ENCODE measurements around the gene SORBS2.

The SORBS2 gene

GRCh38 chr4:185748901-185749390 lies 63.0 kb downstream of the SORBS2 start:
- Mint-ChIP-seq H3K27ac (no peak overlapping the region), H3K4me3 (no peak overlapping the region), H3K4me1 (ENCODE audit: low read depth) (no peaks in the 10 kb centered on the region), H3K36me3 (ENCODE audit: low read depth) (no peaks in the 10 kb centered on the region), H3K27me3 (peaks cover 7% of the 10 kb centered on the region), H3K9me3 (peaks cover 3% of the 10 kb centered on the region)

GRCh38 chr4:185745891-185746290 lies 66.1 kb downstream of the SORBS2 start:
- Mint-ChIP-seq H3K9me3 (no peaks in the 10 kb centered on the region), H3K27ac (no peak overlapping the region), H3K27me3 (peaks cover 3% of the 10 kb centered on the region), H3K4me3 (no peak overlapping the region), H3K4me1 (ENCODE audit: low read depth) (no peaks in the 10 kb centered on the region), H3K36me3 (ENCODE audit: low read depth) (no peaks in the 10 kb centered on the region)

- Mint-ChIP-seq H3K4me3 (no peak overlapping the region), H3K27me3 (peaks cover 3% of the 10 kb centered on the region), H3K9me3 (no peaks in the 10 kb centered on the region), H3K36me3 (ENCODE audit: low read depth) (no peaks in the 10 kb centered on the region), H3K27ac (no peak overlapping the region), H3K4me1 (ENCODE audit: low read depth) (no peaks in the 10 kb centered on the region)
These were observed 67.0 kb downstream of the SORBS2 start for GRCh38 chr4:185744946-185745345.

GRCh38 chr4:185744488-185744862 lies 67.5 kb downstream of the SORBS2 start:
- H3K27me3 Mint-ChIP-seq, result peaks cover 3% of the 10 kb centered on the region
- no peak overlapping the region for H3K27ac Mint-ChIP-seq
- H3K9me3 Mint-ChIP-seq, result no peaks in the 10 kb centered on the region
- no peaks in the 10 kb centered on the region for H3K36me3 Mint-ChIP-seq (ENCODE audit: low read depth)
- no peaks in the 10 kb centered on the region for H3K4me1 Mint-ChIP-seq (ENCODE audit: low read depth)
- H3K4me3 Mint-ChIP-seq, result no peak overlapping the region

- Mint-ChIP-seq H3K4me3 (no peak overlapping the region), H3K27me3 (peaks cover 3% of the 10 kb centered on the region), H3K27ac (no peak overlapping the region), H3K4me1 (ENCODE audit: low read depth) (no peaks in the 10 kb centered on the region), H3K9me3 (no peaks in the 10 kb centered on the region), H3K36me3 (ENCODE audit: low read depth) (no peaks in the 10 kb centered on the region)
These were observed 68.1 kb downstream of the SORBS2 start for GRCh38 chr4:185743722-185744487.

- Mint-ChIP-seq H3K36me3 (ENCODE audit: low read depth) (no peaks in the 10 kb centered on the region), H3K27me3 (peaks cover 3% of the 10 kb centered on the region), H3K4me3 (no peak overlapping the region), H3K4me1 (ENCODE audit: low read depth) (no peaks in the 10 kb centered on the region), H3K9me3 (no peaks in the 10 kb centered on the region), H3K27ac (no peak overlapping the region)
These were observed 69.2 kb downstream of the SORBS2 start for GRCh38 chr4:185742766-185743165.

GRCh38 chr4:185741795-185742194 lies 70.2 kb downstream of the SORBS2 start:
- Mint-ChIP-seq H3K4me3 (no peak overlapping the region), H3K9me3 (no peaks in the 10 kb centered on the region), H3K27ac (no peak overlapping the region), H3K36me3 (ENCODE audit: low read depth) (no peaks in the 10 kb centered on the region), H3K27me3 (peaks cover 3% of the 10 kb centered on the region), H3K4me1 (ENCODE audit: low read depth) (no peaks in the 10 kb centered on the region)

- no peaks in the 10 kb centered on the region for H3K36me3 Mint-ChIP-seq (ENCODE audit: low read depth)
- no peak overlapping the region for H3K27ac Mint-ChIP-seq
- H3K4me3 Mint-ChIP-seq, result no peak overlapping the region
- H3K27me3 Mint-ChIP-seq, result peaks cover 4% of the 10 kb centered on the region
- no peaks in the 10 kb centered on the region for H3K4me1 Mint-ChIP-seq (ENCODE audit: low read depth)
- no peaks in the 10 kb centered on the region for H3K9me3 Mint-ChIP-seq
These were observed 71.5 kb downstream of the SORBS2 start for GRCh38 chr4:185740471-185740873.

GRCh38 chr4:185738820-185739219 lies 73.2 kb downstream of the SORBS2 start:
- H3K9me3 Mint-ChIP-seq, result no peaks in the 10 kb centered on the region
- H3K36me3 Mint-ChIP-seq (ENCODE audit: low read depth), result no peaks in the 10 kb centered on the region

GRCh38 chr4:185738038-185738552 lies 73.9 kb downstream of the SORBS2 start:
- no peak overlapping the region for H3K4me3 Mint-ChIP-seq
- H3K27me3 Mint-ChIP-seq, result peaks cover 20% of the 10 kb centered on the region
- H3K27ac Mint-ChIP-seq, result no peak overlapping the region
- H3K9me3 Mint-ChIP-seq, result no peaks in the 10 kb centered on the region
- H3K4me1 Mint-ChIP-seq (ENCODE audit: low read depth), result no peaks in the 10 kb centered on the region
- no peaks in the 10 kb centered on the region for H3K36me3 Mint-ChIP-seq (ENCODE audit: low read depth)

More at GRCh38 chr4:185738820-185739219, 73.2 kb downstream of the SORBS2 start:
- no peak overlapping the region for H3K27ac Mint-ChIP-seq
- H3K27me3 Mint-ChIP-seq, result peaks cover 18% of the 10 kb centered on the region
- H3K4me1 Mint-ChIP-seq (ENCODE audit: low read depth), result no peaks in the 10 kb centered on the region
- no peak overlapping the region for H3K4me3 Mint-ChIP-seq

- no peaks in the 10 kb centered on the region for H3K36me3 Mint-ChIP-seq (ENCODE audit: low read depth)
- H3K4me3 Mint-ChIP-seq, result no peak overlapping the region
- H3K4me1 Mint-ChIP-seq (ENCODE audit: low read depth), result no peaks in the 10 kb centered on the region
- H3K27me3 Mint-ChIP-seq, result peaks cover 25% of the 10 kb centered on the region
- no peaks in the 10 kb centered on the region for H3K9me3 Mint-ChIP-seq
- H3K27ac Mint-ChIP-seq, result no peak overlapping the region
These were observed 74.4 kb downstream of the SORBS2 start for GRCh38 chr4:185737489-185738037.

GRCh38 chr4:185736882-185737281 lies 75.1 kb downstream of the SORBS2 start:
- Mint-ChIP-seq H3K27ac (no peak overlapping the region), H3K4me1 (ENCODE audit: low read depth) (no peaks in the 10 kb centered on the region), H3K4me3 (no peak overlapping the region), H3K36me3 (ENCODE audit: low read depth) (no peaks in the 10 kb centered on the region), H3K9me3 (no peaks in the 10 kb centered on the region), H3K27me3 (peaks cover 26% of the 10 kb centered on the region)

- H3K4me3 Mint-ChIP-seq, result no peak overlapping the region
- H3K4me1 Mint-ChIP-seq (ENCODE audit: low read depth), result no peaks in the 10 kb centered on the region
- no peaks in the 10 kb centered on the region for H3K36me3 Mint-ChIP-seq (ENCODE audit: low read depth)
- H3K27me3 Mint-ChIP-seq, result peaks cover 26% of the 10 kb centered on the region
- no peaks in the 10 kb centered on the region for H3K9me3 Mint-ChIP-seq
- H3K27ac Mint-ChIP-seq, result no peak overlapping the region
These were observed 76.1 kb downstream of the SORBS2 start for GRCh38 chr4:185735866-185736400.

- Mint-ChIP-seq H3K27me3 (peaks cover 26% of the 10 kb centered on the region), H3K4me3 (no peak overlapping the region), H3K9me3 (no peaks in the 10 kb centered on the region), H3K4me1 (ENCODE audit: low read depth) (no peaks in the 10 kb centered on the region), H3K27ac (no peak overlapping the region), H3K36me3 (ENCODE audit: low read depth) (no peaks in the 10 kb centered on the region)
These were observed 77.1 kb downstream of the SORBS2 start for GRCh38 chr4:185734930-185735329.

GRCh38 chr4:185734214-185734613 lies 77.8 kb downstream of the SORBS2 start:
- H3K27ac Mint-ChIP-seq, result no peak overlapping the region

More at GRCh38 chr4:185734214-185734613, 77.8 kb downstream of the SORBS2 start:
- Mint-ChIP-seq H3K4me3 (no peak overlapping the region), H3K4me1 (ENCODE audit: low read depth) (no peaks in the 10 kb centered on the region), H3K36me3 (ENCODE audit: low read depth) (no peaks in the 10 kb centered on the region), H3K27me3 (peaks cover 31% of the 10 kb centered on the region), H3K9me3 (no peaks in the 10 kb centered on the region)
